Body of pancreas (tissue), 4 donors: ENCODE results near the gene ABCG5.

Experiments used
- CTCF ChIP-seq, 7 experiments: fragments of 450-650 bp in 4 of 7; fragments of 200-600 bp in 3 of 7; sonication (generic) in 3 of 7; IDR thresholded peaks; one replicate each; pipeline ENCODE4 v1.5.1; 2016 to 2019; ENCODE audit warnings: antibody characterized with exemption in 7 of 7
- POLR2A ChIP-seq, 3 donors: fragments of 450-650 bp; IDR thresholded peaks; one replicate each; pipeline ENCODE4 v1.6.1; 2016; ENCODE audit warnings: antibody characterized with exemption in 3 of 3, mild to moderate bottlenecking in 2 of 3

GRCh38 chr2:43832457-43832856 is 6.2 kb downstream of the ABCG5 start:
- TF ChIP-seq POLR2A (IDR thresholded peaks at IDR 0.05) (no peak), CTCF (IDR thresholded peaks at IDR 0.05) (no peak)
